Suprapubic skin (tissue), 4 donors: ENCODE data around the gene PCSK4. TPM values are rescaled to one million over a fixed set of nuclear protein-coding genes. Genes with fewer than 3 reads are reported as not detected.

Experiments
- DNase-seq, 2 donors: peaks; one replicate each; pipeline ENCODE4 v3.0.0-alpha.2; 2019; ENCODE audit warnings: low spot score in 2 of 2
- H3K27ac ChIP-seq: fragments of 200-600 bp; sonication (generic); one replicate; pipeline ENCODE4 v1.5.1; 2019
- H3K27me3 ChIP-seq: fragments of 200-600 bp; sonication (generic); one replicate; pipeline ENCODE4 v1.5.1; 2019
- H3K36me3 ChIP-seq: fragments of 200-600 bp; sonication (generic); one replicate; pipeline ENCODE4 v1.5.1; 2019
- H3K4me1 ChIP-seq: fragments of 200-600 bp; sonication (generic); one replicate; pipeline ENCODE4 v1.5.1; 2019
- H3K4me3 ChIP-seq: fragments of 200-600 bp; sonication (generic); one replicate; pipeline ENCODE4 v1.5.1; 2019; ENCODE audit warnings: mild to moderate bottlenecking
- H3K9me3 ChIP-seq: fragments of 200-600 bp; sonication (generic); one replicate; pipeline ENCODE4 v1.5.1; 2019
- CTCF ChIP-seq, 2 donors: fragments of 200-600 bp in 1 of 2; fragments of 450-650 bp in 1 of 2; sonication (generic) in 1 of 2; IDR thresholded peaks; one replicate each; pipeline ENCODE4 v1.5.1; 2016 to 2019; ENCODE audit warnings: antibody characterized with exemption in 2 of 2, mild to moderate bottlenecking in 1 of 2, moderate library complexity in 1 of 2
- EP300 ChIP-seq: sonication (generic); formaldehyde crosslinking; IDR thresholded peaks from one replicate; pipeline ENCODE4 v1.6.1; 2017; ENCODE audit warnings: antibody characterized with exemption
- POLR2A ChIP-seq, 2 donors: fragments of 450-650 bp; IDR thresholded peaks; one replicate each; pipeline ENCODE4 v1.6.1; 2017; ENCODE audit warnings: antibody characterized with exemption in 2 of 2, mild to moderate bottlenecking in 2 of 2, moderate library complexity in 2 of 2
- POLR2AphosphoS5 ChIP-seq, 3 donors: sonication (generic); formaldehyde crosslinking; IDR thresholded peaks; one replicate each; pipeline ENCODE4 v1.6.1; 2017; ENCODE audit warnings: antibody characterized with exemption in 3 of 3
- WGBS: methylation state at CpG from one replicate; pipeline ENCODE4 v1.1.5; 2018; 5-methylcytosine and 5-hydroxymethylcytosine counted together
- total RNA-seq, 4 donors: library from RNA; depleted of rRNA; stranded (reverse); fragments of >200 nt; gene quantifications; one replicate each; pipeline ENCODE4 v1.1.0, GENCODE V29; 2016

The PCSK4 gene
- total RNA-seq, 4 donors from 2014 or later: 1.4 to 6.6 (median 3.8) TPM

GRCh38 chr19:1518471-1518870 is 28.3 kb upstream of the PCSK4 start:
- no peak for DNase-seq
- peaks cover 10% of the 10 kb centered on the region for H3K4me1 ChIP-seq
- TF ChIP-seq EP300 (no peak), POLR2A (IDR thresholded peaks at IDR 0.05) (no peak), CTCF (IDR thresholded peaks at IDR 0.05) (no peak), POLR2AphosphoS5 (IDR thresholded peaks at IDR 0.05) (no peak)
- no peak overlapping the region for H3K4me3 ChIP-seq
- WGBS: 89% methylated on average over 3 of the region's 4 CpGs
- H3K9me3 ChIP-seq: no peaks in the 10 kb centered on the region
- peaks cover 24% of the 10 kb centered on the region for H3K27me3 ChIP-seq
- no peaks in the 10 kb centered on the region for H3K36me3 ChIP-seq
- no peak overlapping the region for H3K27ac ChIP-seq

GRCh38 chr19:1516395-1516753 is 26.2 kb upstream of the PCSK4 start:
- Histone ChIP-seq H3K4me1 (peaks cover 28% of the 10 kb centered on the region), H3K4me3 (no peak overlapping the region), H3K27ac (no peak overlapping the region), H3K36me3 (no peaks in the 10 kb centered on the region), H3K9me3 (no peaks in the 10 kb centered on the region), H3K27me3 (peaks cover 28% of the 10 kb centered on the region)
- WGBS: 79% methylated on average over 8 of the region's 8 CpGs
- TF ChIP-seq POLR2AphosphoS5 (IDR thresholded peaks at IDR 0.05): no peak
- no peak for TF ChIP-seq EP300
- no peak for TF ChIP-seq CTCF (IDR thresholded peaks at IDR 0.05)
- no peak for TF ChIP-seq POLR2A (IDR thresholded peaks at IDR 0.05)
- DNase-seq: no peak

- Histone ChIP-seq H3K4me1 (peaks cover 31% of the 10 kb centered on the region), H3K4me3 (no peak overlapping the region), H3K27ac (no peak overlapping the region), H3K9me3 (no peaks in the 10 kb centered on the region), H3K36me3 (no peaks in the 10 kb centered on the region), H3K27me3 (peaks cover 26% of the 10 kb centered on the region)
- DNase-seq: no peak
- 93% methylated on average over 5 of the region's 14 CpGs for WGBS
- TF ChIP-seq CTCF (IDR thresholded peaks at IDR 0.05): no peak
- no peak for TF ChIP-seq POLR2A (IDR thresholded peaks at IDR 0.05)
These were observed 25.0 kb upstream of the PCSK4 start for GRCh38 chr19:1514986-1515721.

- Histone ChIP-seq H3K27me3 (peaks cover 26% of the 10 kb centered on the region), H3K27ac (no peak overlapping the region)
These were observed 24.1 kb upstream of the PCSK4 start for GRCh38 chr19:1514295-1514661.

More at GRCh38 chr19:1514295-1514661, 24.1 kb upstream of the PCSK4 start:
- Histone ChIP-seq H3K9me3 (no peaks in the 10 kb centered on the region), H3K4me1 (peaks cover 31% of the 10 kb centered on the region), H3K4me3 (no peak overlapping the region), H3K36me3 (no peaks in the 10 kb centered on the region)
- DNase-seq: no peak
- TF ChIP-seq CTCF (IDR thresholded peaks at IDR 0.05) (no peak), EP300 (no peak), POLR2AphosphoS5 (IDR thresholded peaks at IDR 0.05) (no peak), POLR2A (IDR thresholded peaks at IDR 0.05) (no peak)
- WGBS: 59% methylated on average over 9 of the region's 10 CpGs
